Spinal cord (tissue), 10 donors: ENCODE results near the gene TMEM200B. TPM values are rescaled to one million over a fixed set of nuclear protein-coding genes. Genes with fewer than 3 reads are reported as not detected.
A peak's percentile ranks its signal among the peaks of the same experiment; 100 is the strongest.

ENCODE experiments used
- DNase-seq, 6 donors: peaks; one replicate each; pipeline versions ENCODE4 v3.0.0 to v3.0.0-alpha.2; 2013 to 2015; ENCODE audit warnings: low spot score in 6 of 6, low read depth in 4 of 6
- H3K27ac ChIP-seq: one replicate; pipeline ENCODE4 v1.5.1; 2013; ENCODE audit warnings: low read depth, low read length, control low read depth
- H3K27me3 ChIP-seq: one replicate; pipeline ENCODE4 v1.6.1; 2013; ENCODE audit warnings: low read length; ENCODE audit not compliant: control insufficient read depth, insufficient read depth
- H3K36me3 ChIP-seq: one replicate; pipeline ENCODE4 v1.6.1; 2013; ENCODE audit warnings: low read length; ENCODE audit not compliant: control insufficient read depth, insufficient read depth
- H3K4me1 ChIP-seq: one replicate; pipeline ENCODE4 v1.6.1; 2013; ENCODE audit warnings: low read length; ENCODE audit not compliant: control insufficient read depth, insufficient read depth
- H3K4me3 ChIP-seq: one replicate; pipeline ENCODE4 v1.5.1; 2013; ENCODE audit warnings: low read depth, low read length, control low read depth
- H3K9me3 ChIP-seq: one replicate; pipeline ENCODE4 v1.6.1; 2013; ENCODE audit warnings: low read length; ENCODE audit not compliant: control insufficient read depth, insufficient read depth
- WGBS: methylation state at CpG from one replicate; pipeline ENCODE4 v1.1.5; 2013; ENCODE audit warnings: missing lambda C conversion rate; ENCODE audit not compliant: insufficient coverage; 5-methylcytosine and 5-hydroxymethylcytosine counted together
- long read RNA-seq, 4 donors: transcript quantifications; one replicate each; lab custom pipeline, GENCODE V29; 2026
- polyA plus RNA-seq, 2 donors: library from polyadenylated mRNA; unstranded; fragments of 120-200 nt; gene quantifications; one replicate each; pipeline ENCODE4 v1.2.1, GENCODE V29; 2013; ENCODE audit not compliant: insufficient read length in 2 of 2
- total RNA-seq, 2 donors: library from RNA; depleted of rRNA in 1 of 2; stranded (reverse); fragments of 120-200 nt in 1 of 2; fragments of >200 nt in 1 of 2; gene quantifications; one replicate each; pipeline versions ENCODE4 v1.2.3 to v1.2.4, GENCODE V29; 2013 to 2014
- donor health status: healthy.

Gene TMEM200B
- 10 to 100 TPM in 1 of 2 donors, 1 to 10 TPM in 1; 5.4 to 19.3 TPM for total RNA-seq
- polyA plus RNA-seq, result 1 to 10 TPM; 3.9 to 8.4 TPM
- long read RNA-seq, donor 1, result 0 reads
- long read RNA-seq, donor 2, partial matches to known transcripts, result 0 of 1 reads
- long read RNA-seq, donor 2, other reads (novel, unspliced or antisense), result 0 of 1 reads
- long read RNA-seq, donor 3, result 0 reads
- long read RNA-seq, donor 4, partial matches to known transcripts, result 14 of 18 reads
- long read RNA-seq, donor 4, other reads (novel, unspliced or antisense), result 0 of 18 reads

DNA sequence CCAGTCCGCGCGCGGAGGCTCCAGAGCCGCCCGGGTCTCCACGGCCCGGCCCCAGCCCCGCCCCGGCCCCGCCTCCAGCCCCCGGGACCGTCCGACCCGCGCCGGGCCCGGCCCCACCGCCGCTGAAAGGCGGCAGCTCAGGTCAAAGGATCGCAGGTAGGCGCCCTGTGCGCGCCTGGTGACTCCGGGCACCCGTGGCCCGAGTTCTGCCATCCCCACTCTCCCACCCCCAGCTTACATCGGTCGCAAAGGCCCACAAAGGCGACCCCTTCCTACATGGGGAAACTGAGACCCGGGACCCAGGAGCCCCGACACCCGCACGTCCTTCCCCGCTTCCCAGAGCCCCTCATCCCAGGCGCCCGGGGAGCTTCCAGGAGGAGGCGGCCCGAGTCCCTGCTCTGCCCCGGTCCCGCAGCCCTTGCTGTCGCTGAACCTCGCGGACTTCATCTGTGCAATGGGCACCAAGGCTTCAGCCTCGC is at the start of gene TMEM200B:
TSS of gene TMEM200B (minus strand) at position 17 of the 479 bp plus-strand sequence. CDS start 2,075 bp downstream, outside the sequence.
- no peaks in the 10 kb centered on the region for H3K9me3 ChIP-seq
- H3K36me3 ChIP-seq, result no peaks in the 10 kb centered on the region
- no peak for DNase-seq
- peaks cover 36% of the 10 kb centered on the region for H3K27me3 ChIP-seq
- WGBS, result under 1% methylated on average over 43 of the region's 46 CpGs
- peak within 1 kb of the TSS; percentile 65 for H3K4me3 ChIP-seq
- H3K27ac ChIP-seq, result peak within 1 kb of the TSS; percentile 96
- H3K4me1 ChIP-seq, result peaks cover 39% of the 10 kb centered on the region

DNA sequence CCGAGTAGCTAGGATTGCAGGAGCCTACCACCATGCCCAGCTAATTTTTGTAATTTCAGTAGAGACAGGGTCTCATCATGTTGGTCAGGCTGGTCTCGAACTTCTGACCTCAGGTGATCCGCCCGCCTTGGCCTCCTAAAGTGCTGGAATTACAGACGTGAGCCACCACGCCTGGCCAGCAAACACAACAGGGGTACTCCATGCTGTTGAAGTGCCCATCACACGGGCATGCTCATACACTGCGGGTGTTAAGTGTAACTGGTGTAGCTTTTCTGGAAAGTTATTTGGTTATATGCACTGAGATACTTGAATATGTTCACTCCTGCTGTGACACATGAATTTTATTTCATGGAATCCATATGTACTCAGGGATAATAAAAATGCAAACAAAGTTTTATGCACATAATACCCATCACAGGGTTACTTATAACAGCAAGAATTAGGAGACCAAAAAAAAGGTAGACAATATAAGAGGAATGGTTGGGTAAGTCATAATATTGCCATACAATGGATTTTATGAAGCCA is 48.8 kb upstream of the TMEM200B start:
- Histone ChIP-seq H3K36me3 (peaks cover 5% of the 10 kb centered on the region), H3K4me1 (no peaks in the 10 kb centered on the region), H3K4me3 (no peak overlapping the region), H3K27me3 (no peaks in the 10 kb centered on the region), H3K27ac (no peak overlapping the region), H3K9me3 (no peaks in the 10 kb centered on the region)
- DNase-seq, result no peak
- 80% methylated on average over 6 of the region's 8 CpGs for WGBS

DNA sequence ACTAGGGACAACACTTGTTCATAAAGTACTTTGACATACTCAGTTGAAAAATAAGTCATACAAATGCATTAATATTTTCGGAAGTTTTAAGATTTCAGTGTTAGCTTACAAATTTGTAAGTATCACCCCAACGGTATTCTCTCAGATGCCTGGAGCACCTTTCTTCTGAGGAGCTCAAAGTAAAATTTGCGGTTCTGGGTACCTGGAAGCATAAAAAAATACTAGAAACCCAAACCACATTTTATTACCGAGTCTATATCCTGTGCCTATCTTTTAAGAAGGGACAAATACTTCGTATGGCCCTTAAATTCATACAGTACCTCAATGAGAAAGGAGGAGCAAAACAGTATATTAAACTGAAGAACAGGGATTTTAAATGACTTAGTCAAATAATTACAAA is 47.8 kb upstream of the TMEM200B start:
- Histone ChIP-seq H3K4me1 (peaks cover 2% of the 10 kb centered on the region), H3K4me3 (no peak overlapping the region), H3K27me3 (no peaks in the 10 kb centered on the region), H3K36me3 (peaks cover 7% of the 10 kb centered on the region), H3K27ac (no peak overlapping the region), H3K9me3 (no peaks in the 10 kb centered on the region)
- DNase-seq, result no peak
- WGBS, result 60% methylated on average over 1 of the region's 5 CpGs

GRCh38 chr1:29171089-29171488 is 47.4 kb upstream of the TMEM200B start:
- peaks cover 8% of the 10 kb centered on the region for H3K36me3 ChIP-seq
- peak in 2 of 6 donors; percentile 14 to 16 for DNase-seq
- H3K27me3 ChIP-seq, result no peaks in the 10 kb centered on the region
- peaks cover 4% of the 10 kb centered on the region for H3K4me1 ChIP-seq
- no peak overlapping the region for H3K4me3 ChIP-seq
- no peak overlapping the region for H3K27ac ChIP-seq
- WGBS, result 29% methylated on average over 1 of the region's 3 CpGs
- no peaks in the 10 kb centered on the region for H3K9me3 ChIP-seq

GRCh38 chr1:29169976-29170375 is 46.3 kb upstream of the TMEM200B start:
- no peak for DNase-seq
- no peaks in the 10 kb centered on the region for H3K27me3 ChIP-seq
- H3K27ac ChIP-seq, result no peak overlapping the region
- no peak overlapping the region for H3K4me3 ChIP-seq
- no CpG with 5 or more reads among the region's 3 CpGs for WGBS
- peaks cover 4% of the 10 kb centered on the region for H3K4me1 ChIP-seq
- H3K9me3 ChIP-seq, result no peaks in the 10 kb centered on the region
- peaks cover 8% of the 10 kb centered on the region for H3K36me3 ChIP-seq

- Histone ChIP-seq H3K36me3 (peaks cover 8% of the 10 kb centered on the region), H3K4me3 (no peak overlapping the region), H3K27ac (no peak overlapping the region), H3K9me3 (no peaks in the 10 kb centered on the region), H3K4me1 (peaks cover 7% of the 10 kb centered on the region), H3K27me3 (no peaks in the 10 kb centered on the region)
- WGBS, result 89% methylated on average over 1 of the region's 9 CpGs
- DNase-seq, result no peak
Observed at GRCh38 chr1:29167904-29168303, 44.2 kb upstream of the TMEM200B start.

- Histone ChIP-seq H3K27ac (no peak overlapping the region), H3K4me3 (no peak overlapping the region), H3K9me3 (no peaks in the 10 kb centered on the region), H3K4me1 (peaks cover 9% of the 10 kb centered on the region), H3K27me3 (no peaks in the 10 kb centered on the region), H3K36me3 (peaks cover 8% of the 10 kb centered on the region)
- DNase-seq, result no peak
- 61% methylated on average over 7 of the region's 9 CpGs for WGBS
Observed at GRCh38 chr1:29166291-29166878, 42.7 kb upstream of the TMEM200B start.

- Histone ChIP-seq H3K36me3 (peaks cover 8% of the 10 kb centered on the region), H3K27ac (no peak overlapping the region), H3K27me3 (no peaks in the 10 kb centered on the region), H3K4me1 (peaks cover 9% of the 10 kb centered on the region), H3K9me3 (no peaks in the 10 kb centered on the region), H3K4me3 (no peak overlapping the region)
- WGBS, result 89% methylated on average over 2 of the region's 4 CpGs
- DNase-seq, result no peak
Observed at GRCh38 chr1:29164588-29164987, 40.9 kb upstream of the TMEM200B start.

DNA sequence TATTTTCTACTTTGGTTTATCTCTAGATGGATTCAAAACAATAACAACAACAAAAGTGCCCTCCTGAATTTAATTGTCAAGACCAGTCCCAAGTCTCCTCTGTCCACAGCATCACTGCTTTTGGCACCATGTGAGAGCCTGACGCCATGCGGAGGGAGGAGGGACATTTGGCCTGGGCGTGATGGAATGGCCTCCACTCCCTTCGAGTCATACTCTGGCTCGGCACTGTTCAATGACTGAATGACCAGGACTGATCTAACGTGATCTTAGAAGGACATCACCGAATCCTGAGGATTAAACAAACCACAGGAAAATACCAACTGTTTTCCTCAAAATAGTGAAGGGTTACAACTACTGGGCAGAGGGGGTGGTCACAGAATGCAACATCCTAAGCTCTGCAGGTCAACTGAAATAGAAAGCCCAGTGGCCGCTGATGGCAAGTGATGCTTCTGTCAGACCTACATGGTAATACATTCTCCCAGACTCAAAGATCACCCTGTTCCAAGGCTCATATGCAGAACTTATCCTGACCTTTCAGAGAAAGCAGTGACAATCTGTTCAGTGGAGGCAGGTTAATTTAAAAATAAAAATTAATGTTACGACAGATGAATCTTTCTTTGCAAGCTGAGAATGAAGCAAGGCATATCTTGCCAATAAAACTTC is 38.9 kb upstream of the TMEM200B start:
- 69% methylated on average over 7 of the region's 9 CpGs for WGBS
- H3K36me3 ChIP-seq, result peaks cover 22% of the 10 kb centered on the region
- no peaks in the 10 kb centered on the region for H3K9me3 ChIP-seq
- DNase-seq, result no peak
- H3K27me3 ChIP-seq, result no peaks in the 10 kb centered on the region
- no peak overlapping the region for H3K4me3 ChIP-seq
- H3K27ac ChIP-seq, result no peak overlapping the region
- peaks cover 9% of the 10 kb centered on the region for H3K4me1 ChIP-seq
